Loucy (cell line): ENCODE results near the gene PASK.

Source experiments
- CTCF ChIP-seq: fragments of 200-600 bp; sonication (generic); conservative IDR thresholded peaks from 2 replicates; pipeline ENCODE4 v1.5.1; 2014; ENCODE audit warnings: mild to moderate bottlenecking, antibody characterized with exemption, low read length
- EZH2phosphoT487 ChIP-seq: fragments of 200-600 bp; IDR thresholded peaks from 2 replicates; pipeline ENCODE4 v1.6.1; 2018; ENCODE audit warnings: antibody characterized with exemption, mild to moderate bottlenecking, moderate library complexity, borderline replicate concordance

- no peak for TF ChIP-seq CTCF
- no peak for TF ChIP-seq EZH2phosphoT487
Measured at GRCh38 chr2:241121008-241121407, 28.3 kb downstream of the PASK start.
